Posterior vena cava (tissue), 2 donors: Measurements from ENCODE around the gene SNX13. TPM values are rescaled to one million over a fixed set of nuclear protein-coding genes. Genes with fewer than 3 reads are reported as not detected.
A peak's percentile ranks its signal among the peaks of the same experiment; 100 is the strongest.

Experiments
- DNase-seq: peaks from one replicate; pipeline ENCODE4 v3.0.0-alpha.2; 2020; ENCODE audit warnings: low spot score
- intact Hi-C, 2 donors: fragments of 100-400 bp; cut with DNase I; formaldehyde crosslinking; loops; one replicate each; pipeline versions ENCODE4 v1.14.1 to v1.14.2; 2022 to 2023
- total RNA-seq, 2 donors: library from RNA; stranded (reverse); fragmentation: NEBNext Ultra II Directional; extraction: Animal tissue kit (Norgen Biotek cat#: 25700); gene quantifications; one replicate each; pipeline ENCODE4 v1.2.1, GENCODE V29; 2021
- donor health status: DM: yes; HTN: yes; CAD: no.
- donor health status: DM: yes; HTN: yes; CAD: no.

SNX13 gene
- total RNA-seq, 2 donors from 2014 or later, result 50.6 to 51.2 TPM

GRCh38 chr7:17951742-17952254 lies 11.5 kb upstream of the SNX13 start:
- intact Hi-C loops, result no loop called here

GRCh38 chr7:17948526-17949238 lies 8.4 kb upstream of the SNX13 start:
- intact Hi-C loops, result no loop called here
- no peak for DNase-seq

More at GRCh38 chr7:17951742-17952254, 11.5 kb upstream of the SNX13 start:
- no peak for DNase-seq

GRCh38 chr7:17947620-17948019 lies 7.3 kb upstream of the SNX13 start:
- no peak for DNase-seq
- intact Hi-C loops, result no loop called here

GRCh38 chr7:17946591-17946990 lies 6.3 kb upstream of the SNX13 start:
- no peak for DNase-seq
- intact Hi-C loops, result no loop called here

- intact Hi-C loops, result no loop called here
These were observed 4.4 kb upstream of the SNX13 start for GRCh38 chr7:17944720-17945119.

GRCh38 chr7:17943006-17943405 lies 2.7 kb upstream of the SNX13 start:
- no peak for DNase-seq
- intact Hi-C loops, result no loop called here

More at GRCh38 chr7:17944720-17945119, 4.4 kb upstream of the SNX13 start:
- no peak for DNase-seq

GRCh38 chr7:17942231-17942630 lies 1.9 kb upstream of the SNX13 start:
- no peak for DNase-seq

GRCh38 chr7:17940951-17941431 lies 697 bp upstream of the SNX13 start:
- intact Hi-C loops, result no loop called here
- no peak for DNase-seq

More at GRCh38 chr7:17942231-17942630, 1.9 kb upstream of the SNX13 start:
- intact Hi-C loops, result no loop called here

GRCh38 chr7:17939606-17940301 lies 540 bp downstream of the SNX13 start:
- DNase-seq, result peak; percentile 80
- intact Hi-C loops, result no loop called here

- no peak for DNase-seq
- intact Hi-C loops, result no loop called here
These were observed 1.1 kb downstream of the SNX13 start for GRCh38 chr7:17939211-17939605.

GRCh38 chr7:17937506-17938120 lies 2.7 kb downstream of the SNX13 start:
- intact Hi-C loops, result no loop called here
- DNase-seq, result no peak

GRCh38 chr7:17936321-17936720 lies 4.0 kb downstream of the SNX13 start:
- intact Hi-C loops, result no loop called here
- no peak for DNase-seq

- DNase-seq, result no peak
- intact Hi-C loops, result no loop called here
These were observed 5.6 kb downstream of the SNX13 start for GRCh38 chr7:17934612-17935240.

GRCh38 chr7:17934094-17934493 lies 6.2 kb downstream of the SNX13 start:
- no peak for DNase-seq
- intact Hi-C loops, result no loop called here

- intact Hi-C loops, result no loop called here
- DNase-seq, result no peak
These were observed 7.5 kb downstream of the SNX13 start for GRCh38 chr7:17932770-17933169.

GRCh38 chr7:17931069-17931468 lies 9.2 kb downstream of the SNX13 start:
- intact Hi-C loops, result no loop called here
- no peak for DNase-seq

- DNase-seq, result no peak
- intact Hi-C loops, result no loop called here
These were observed 9.7 kb downstream of the SNX13 start for GRCh38 chr7:17930546-17930945.

GRCh38 chr7:17929647-17930395 lies 10.5 kb downstream of the SNX13 start:
- no peak for DNase-seq
- intact Hi-C loops, result no loop called here

- intact Hi-C loops, result no loop called here
- DNase-seq, result no peak
These were observed 12.2 kb downstream of the SNX13 start for GRCh38 chr7:17928055-17928454.
